Activated T-helper 2 cell treated with anti-CD3 and anti-CD28 coated beads, Interferon-gamma antibody, Interleukin-2, Interleukin-4, amounts not matched to agents 10 μg/mL and 5 μg/mL and 100 μg/mL, durations not matched to agents 14 hours and 24 hours and 36 hours (primary cell): ENCODE data around the gene FGFR4. TPM values are rescaled to one million over a fixed set of nuclear protein-coding genes. Genes with fewer than 3 reads are reported as not detected.
"Not testable (repeated sequence)": the region's sequence is repeated elsewhere in the genome, so short reads cannot be mapped to it uniquely, and the experiment has no call there.

ENCODE experiments used
- DNase-seq: peaks from one replicate; pipeline ENCODE4 v3.0.0; 2021; ENCODE audit warnings: low spot score
- H3K27ac Mint-ChIP-seq: one replicate; pipeline ENCODE4 v1.8.0; 2021; ENCODE audit warnings: mixed read lengths
- H3K27me3 Mint-ChIP-seq: one replicate; pipeline ENCODE4 v1.8.0; 2021; ENCODE audit warnings: low read depth, mixed read lengths
- H3K36me3 Mint-ChIP-seq: one replicate; pipeline ENCODE4 v1.8.0; 2021; ENCODE audit warnings: low read depth, mixed read lengths
- H3K4me1 Mint-ChIP-seq: one replicate; pipeline ENCODE4 v1.8.0; 2021; ENCODE audit warnings: low read depth, mixed read lengths
- H3K4me3 Mint-ChIP-seq: one replicate; pipeline ENCODE4 v1.8.0; 2021; ENCODE audit warnings: low read depth, mild to moderate bottlenecking, moderate library complexity, mixed read lengths
- H3K9me3 Mint-ChIP-seq: one replicate; pipeline ENCODE4 v1.8.0; 2021; ENCODE audit warnings: mixed read lengths
- intact Hi-C: fragments of 100-400 bp; cut with micrococcal nuclease; formaldehyde crosslinking; loops from one replicate; pipeline ENCODE4 v1.15.1; 2023
- total RNA-seq: library from RNA; stranded (reverse); gene quantifications from 2 replicates; pipeline ENCODE4 v1.2.3, GENCODE V29; 2022

The FGFR4 gene
- total RNA-seq, result 1.1 and 1.2 TPM in 2 replicates

DNA sequence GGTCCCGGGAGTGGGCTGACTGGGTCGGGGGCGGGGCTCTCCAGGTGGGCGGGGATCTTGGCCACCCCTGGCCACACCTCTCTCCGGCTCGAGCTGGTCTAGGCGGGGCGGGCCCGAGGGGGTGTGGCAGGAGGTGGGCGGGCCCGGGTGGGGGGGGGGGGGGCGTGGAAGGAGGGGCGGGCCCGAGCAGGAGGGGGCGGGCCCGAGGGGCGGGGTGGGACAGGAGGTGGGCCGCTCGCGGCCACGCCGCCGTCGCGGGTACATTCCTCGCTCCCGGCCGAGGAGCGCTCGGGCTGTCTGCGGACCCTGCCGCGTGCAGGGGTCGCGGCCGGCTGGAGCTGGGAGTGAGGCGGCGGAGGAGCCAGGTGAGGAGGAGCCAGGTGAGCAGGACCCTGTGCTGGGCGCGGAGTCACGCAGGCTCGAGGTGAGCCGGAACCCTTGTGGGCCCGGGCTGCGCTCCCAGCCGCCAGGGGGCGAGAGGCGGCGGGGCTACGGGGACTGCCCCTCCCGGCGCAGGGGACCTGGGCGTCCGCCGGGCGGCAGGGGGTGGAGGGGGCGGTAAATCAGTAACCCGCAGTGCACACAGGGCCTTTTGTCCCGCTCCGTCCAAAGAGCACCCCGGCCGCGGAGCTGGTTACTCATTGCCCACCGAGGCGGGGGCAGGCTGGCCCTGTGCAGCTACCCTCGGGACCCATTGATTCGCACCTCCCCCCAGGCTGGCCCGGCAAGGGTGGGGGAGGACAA lies at the start of gene FGFR4:
Gene FGFR4 (plus strand): TSS at position 262 of the 744 bp plus-strand sequence. CDS start 2,688 bp downstream, outside the sequence.
- Mint-ChIP-seq H3K4me1 (peaks cover 5% of the 10 kb centered on the region), H3K9me3 (no peaks in the 10 kb centered on the region), H3K27me3 (peaks cover 29% of the 10 kb centered on the region), H3K27ac (no peak within 1 kb of the TSS), H3K4me3 (peak within 1 kb of the TSS; percentile 68), H3K36me3 (no peaks in the 10 kb centered on the region)
- intact Hi-C loops, result loop anchor here (1.0 kb wide), 1 partner anchor 46 kb away; the partner anchor contains the start of gene NSD1
- DNase-seq, result peak; percentile 54

DNA sequence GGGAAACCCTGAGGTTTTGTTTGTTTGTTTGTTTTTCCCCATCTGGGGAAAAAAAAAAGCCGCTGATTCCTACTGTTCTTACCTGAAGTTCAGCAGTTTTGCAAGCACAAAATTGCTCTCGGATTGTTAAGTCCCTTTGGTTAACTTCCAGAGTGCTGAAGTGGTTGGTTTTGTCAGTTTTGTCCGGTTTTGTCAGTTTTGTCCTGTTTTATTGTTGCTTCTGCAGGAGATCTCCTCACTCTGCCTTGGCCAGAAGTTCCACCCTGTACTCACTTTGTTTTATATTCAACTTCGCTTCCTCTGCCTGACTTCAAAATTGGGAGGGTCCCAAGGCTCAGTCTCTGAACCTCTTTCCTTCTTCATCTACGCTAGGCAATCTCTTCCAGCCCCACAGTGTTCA lies 49.8 kb upstream of the FGFR4 start:
- no peak for DNase-seq
- Mint-ChIP-seq H3K4me1 (peaks cover 7% of the 10 kb centered on the region), H3K36me3 (peaks cover 20% of the 10 kb centered on the region), H3K9me3 (no peaks in the 10 kb centered on the region), H3K27ac (no peak overlapping the region), H3K4me3 (no peak overlapping the region), H3K27me3 (no peaks in the 10 kb centered on the region)
- intact Hi-C loops, result no loop called here

DNA sequence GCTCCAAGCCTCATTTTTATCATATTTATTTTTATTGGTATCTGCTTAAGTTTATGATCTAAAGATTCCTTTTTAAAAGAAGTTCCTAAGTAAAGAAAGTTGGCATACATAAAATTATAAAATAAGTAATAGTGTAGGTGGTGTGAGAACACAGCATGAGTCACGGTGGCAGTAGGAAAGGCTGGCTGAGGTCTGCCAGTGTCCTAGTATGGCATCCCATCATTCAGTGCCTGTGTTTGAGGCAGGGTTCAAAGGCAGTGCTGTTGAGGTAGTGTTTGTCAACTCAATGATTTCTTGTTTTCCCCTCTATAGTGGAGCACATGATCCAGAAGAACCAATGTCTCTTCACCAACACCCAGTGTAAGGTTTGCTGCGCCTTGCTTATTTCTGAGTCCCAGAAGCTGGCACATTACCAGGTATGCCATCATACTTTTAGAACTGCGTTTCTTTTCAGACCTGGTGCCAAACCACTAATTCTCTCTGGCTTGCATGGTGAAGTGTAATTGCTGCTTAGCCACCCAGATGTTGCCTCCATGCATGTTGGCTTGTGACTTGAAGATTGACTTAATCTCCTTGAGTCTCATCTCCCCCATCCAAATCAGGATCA lies 45.8 kb upstream of the FGFR4 start:
- intact Hi-C loops, result no loop called here
- H3K27ac Mint-ChIP-seq, result no peak overlapping the region

DNA sequence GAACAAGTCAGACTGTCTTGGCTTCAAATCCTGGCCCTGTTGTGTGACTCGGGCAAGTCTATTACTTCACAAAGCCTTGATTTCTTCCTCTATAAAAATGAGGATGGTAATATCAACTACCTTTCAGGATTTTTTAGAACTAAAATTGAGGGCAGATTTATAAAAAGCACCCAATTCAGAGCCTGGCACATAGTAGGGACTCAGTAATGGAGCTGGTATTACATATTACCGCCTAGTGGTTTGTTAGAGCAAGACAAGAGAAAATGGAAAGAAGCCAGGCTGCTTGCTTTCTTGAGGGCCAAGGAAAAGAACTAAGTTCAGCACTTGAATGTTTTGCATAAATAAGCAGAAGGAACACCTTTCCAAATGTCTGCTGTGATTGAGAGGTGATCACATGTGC lies 44.8 kb upstream of the FGFR4 start:
- no peak overlapping the region for H3K27ac Mint-ChIP-seq
- H3K36me3 Mint-ChIP-seq, result peaks cover 35% of the 10 kb centered on the region
- H3K27me3 Mint-ChIP-seq, result no peaks in the 10 kb centered on the region
- intact Hi-C loops, result no loop called here
- no peaks in the 10 kb centered on the region for H3K4me1 Mint-ChIP-seq
- no peaks in the 10 kb centered on the region for H3K9me3 Mint-ChIP-seq
- H3K4me3 Mint-ChIP-seq, result no peak overlapping the region
- DNase-seq, result no peak

More for the DNA sequence above, 45.8 kb upstream of the FGFR4 start:
- no peak for DNase-seq
- Mint-ChIP-seq H3K4me1 (peaks cover 5% of the 10 kb centered on the region), H3K4me3 (no peak overlapping the region), H3K9me3 (no peaks in the 10 kb centered on the region), H3K36me3 (peaks cover 36% of the 10 kb centered on the region), H3K27me3 (no peaks in the 10 kb centered on the region)

DNA sequence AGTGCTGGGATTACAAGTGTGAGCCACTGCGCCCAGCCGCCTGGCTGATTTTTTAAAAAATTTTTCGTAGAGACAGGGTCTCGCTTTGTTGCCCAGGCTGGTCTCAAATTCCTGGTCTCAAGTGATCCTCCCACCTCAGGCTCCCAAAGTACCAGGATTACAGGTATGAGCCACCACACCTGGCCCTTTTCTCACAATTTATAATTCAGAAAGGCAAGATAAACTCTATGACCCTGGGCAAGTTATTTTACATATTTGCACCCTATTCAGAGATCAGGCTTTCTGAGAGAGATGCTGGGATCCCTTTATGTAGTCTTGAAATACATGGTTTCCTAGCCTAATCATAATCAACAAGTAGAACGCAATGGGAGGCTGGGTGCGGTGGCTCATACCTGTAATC lies 43.6 kb upstream of the FGFR4 start:
- no peak for DNase-seq
- intact Hi-C loops, result no loop called here

DNA sequence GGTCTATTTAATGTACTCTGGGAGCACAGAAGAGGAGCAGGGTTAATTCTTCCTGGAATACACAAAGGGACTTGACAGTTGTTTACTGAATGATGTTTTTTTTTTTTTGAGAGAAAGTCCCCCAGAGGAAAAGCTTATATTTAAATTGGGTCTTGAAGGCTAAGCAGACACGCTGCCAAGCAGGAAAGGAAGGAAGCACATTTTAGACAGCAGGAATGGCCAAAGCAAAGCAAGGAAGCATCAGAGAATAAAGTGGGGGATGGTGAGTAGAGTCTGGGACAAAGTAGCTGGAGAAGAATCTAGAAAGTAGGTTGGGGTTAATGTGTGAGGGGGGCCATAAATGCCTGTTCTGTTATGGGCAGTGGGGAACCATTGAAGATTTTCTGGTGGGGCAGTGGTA lies 42.8 kb upstream of the FGFR4 start:
- H3K4me1 Mint-ChIP-seq, result no peaks in the 10 kb centered on the region
- peaks cover 44% of the 10 kb centered on the region for H3K36me3 Mint-ChIP-seq
- no peak overlapping the region for H3K27ac Mint-ChIP-seq
- H3K4me3 Mint-ChIP-seq, result no peak overlapping the region
- no peaks in the 10 kb centered on the region for H3K27me3 Mint-ChIP-seq
- intact Hi-C loops, result no loop called here
- DNase-seq, result no peak
- H3K9me3 Mint-ChIP-seq, result no peaks in the 10 kb centered on the region

More for the DNA sequence above, 43.6 kb upstream of the FGFR4 start:
- H3K27ac Mint-ChIP-seq, result no peak overlapping the region
- no peaks in the 10 kb centered on the region for H3K27me3 Mint-ChIP-seq
- peaks cover 41% of the 10 kb centered on the region for H3K36me3 Mint-ChIP-seq
- no peaks in the 10 kb centered on the region for H3K4me1 Mint-ChIP-seq
- H3K4me3 Mint-ChIP-seq, result no peak overlapping the region
- H3K9me3 Mint-ChIP-seq, result no peaks in the 10 kb centered on the region

DNA sequence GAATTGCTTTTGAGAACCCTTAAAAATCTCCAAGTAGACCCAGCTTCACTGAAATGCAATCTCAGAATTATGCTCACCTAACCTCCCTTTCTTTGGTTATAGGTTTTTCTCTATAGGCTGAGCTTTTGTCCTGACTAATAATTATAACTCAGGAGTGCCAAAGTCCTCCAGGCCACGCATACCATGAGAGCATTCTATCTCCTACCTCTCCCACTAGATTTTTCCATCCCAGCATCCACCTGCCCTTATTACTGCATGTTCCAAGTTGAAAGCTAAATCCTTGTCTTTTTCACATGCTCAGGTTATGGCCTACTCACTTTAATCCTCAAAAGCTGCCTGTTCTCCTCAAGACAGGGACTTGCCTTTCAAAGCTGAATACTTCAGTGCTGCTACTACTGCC lies 42.1 kb upstream of the FGFR4 start:
- H3K4me1 Mint-ChIP-seq, result no peaks in the 10 kb centered on the region
- no peak overlapping the region for H3K4me3 Mint-ChIP-seq
- H3K27me3 Mint-ChIP-seq, result no peaks in the 10 kb centered on the region
- no peaks in the 10 kb centered on the region for H3K9me3 Mint-ChIP-seq
- H3K36me3 Mint-ChIP-seq, result peaks cover 47% of the 10 kb centered on the region
- no peak for DNase-seq
- no peak overlapping the region for H3K27ac Mint-ChIP-seq
- intact Hi-C loops, result no loop called here

DNA sequence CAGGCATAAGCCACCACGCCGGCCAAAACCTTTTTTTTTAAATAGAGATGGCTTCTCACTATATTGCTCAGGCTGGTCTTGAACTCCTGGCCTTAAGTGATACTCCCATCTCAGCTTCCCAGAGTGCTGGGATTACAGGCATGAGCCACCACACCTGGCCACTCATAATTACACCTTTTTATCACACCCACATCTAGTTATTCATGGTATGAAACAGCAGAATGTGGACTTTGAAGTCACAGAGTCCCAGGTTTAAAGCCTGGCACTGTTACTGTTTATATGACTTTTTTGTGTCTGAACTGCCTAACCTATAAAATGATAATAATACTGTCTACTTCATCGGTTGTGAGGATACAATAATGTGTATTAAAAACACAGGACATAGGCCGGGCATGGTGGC lies 41.1 kb upstream of the FGFR4 start:
- Mint-ChIP-seq H3K36me3 (peaks cover 53% of the 10 kb centered on the region), H3K27ac (no peak overlapping the region), H3K9me3 (no peaks in the 10 kb centered on the region), H3K4me1 (no peaks in the 10 kb centered on the region), H3K27me3 (no peaks in the 10 kb centered on the region), H3K4me3 (no peak overlapping the region)
- intact Hi-C loops, result no loop called here
- DNase-seq, result no peak

DNA sequence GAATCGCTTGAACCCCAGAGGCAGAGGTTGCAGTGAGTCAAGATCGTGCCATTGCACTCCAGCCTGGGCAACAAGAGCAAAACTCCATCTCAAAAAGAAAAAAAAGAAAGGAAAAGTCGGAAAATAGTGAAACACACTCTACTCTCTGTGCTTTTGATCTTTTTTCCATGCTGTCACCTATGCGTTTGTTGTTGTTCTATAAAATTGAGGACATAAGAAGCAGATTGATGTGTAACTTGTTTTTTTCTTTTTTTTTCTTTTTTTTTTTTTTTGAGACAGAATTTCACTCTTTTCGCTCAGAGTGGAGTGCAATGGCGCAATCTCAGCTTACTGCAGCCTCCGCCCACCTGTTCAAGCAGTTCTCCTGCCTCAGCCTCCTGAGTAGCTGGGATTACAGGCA lies 38.2 kb upstream of the FGFR4 start:
- H3K4me3 Mint-ChIP-seq, H3K27ac Mint-ChIP-seq, H3K4me1 Mint-ChIP-seq, DNase-seq, intact Hi-C loops, H3K27me3 Mint-ChIP-seq, H3K9me3 Mint-ChIP-seq: not testable (repeated sequence)
- H3K36me3 Mint-ChIP-seq, result peaks cover 49% of the 10 kb centered on the region

DNA sequence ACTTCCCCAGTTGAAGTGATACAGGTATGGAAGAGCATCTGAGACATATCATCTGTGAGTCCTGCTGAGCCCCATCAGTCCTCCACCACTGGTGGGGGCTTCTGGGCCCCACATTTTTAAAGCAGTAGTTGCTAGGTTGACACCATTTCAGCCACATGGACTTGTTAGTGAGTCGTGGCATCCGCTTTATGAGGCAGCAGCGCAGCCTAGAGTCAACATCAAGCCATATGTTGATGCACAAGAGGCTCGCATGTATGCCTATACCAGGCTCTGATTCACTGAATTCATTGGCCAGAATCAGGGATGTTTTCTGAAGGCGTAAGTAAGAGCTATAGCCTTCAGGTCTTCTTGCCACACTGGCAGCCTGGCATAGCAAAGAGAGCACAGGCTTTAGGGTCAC lies 37.4 kb upstream of the FGFR4 start:
- no peaks in the 10 kb centered on the region for H3K4me1 Mint-ChIP-seq
- no peak overlapping the region for H3K27ac Mint-ChIP-seq
- H3K9me3 Mint-ChIP-seq, result no peaks in the 10 kb centered on the region
- DNase-seq, result no peak
- no peaks in the 10 kb centered on the region for H3K27me3 Mint-ChIP-seq
- intact Hi-C loops, result no loop called here
- H3K4me3 Mint-ChIP-seq, result no peak overlapping the region
- peaks cover 44% of the 10 kb centered on the region for H3K36me3 Mint-ChIP-seq

DNA sequence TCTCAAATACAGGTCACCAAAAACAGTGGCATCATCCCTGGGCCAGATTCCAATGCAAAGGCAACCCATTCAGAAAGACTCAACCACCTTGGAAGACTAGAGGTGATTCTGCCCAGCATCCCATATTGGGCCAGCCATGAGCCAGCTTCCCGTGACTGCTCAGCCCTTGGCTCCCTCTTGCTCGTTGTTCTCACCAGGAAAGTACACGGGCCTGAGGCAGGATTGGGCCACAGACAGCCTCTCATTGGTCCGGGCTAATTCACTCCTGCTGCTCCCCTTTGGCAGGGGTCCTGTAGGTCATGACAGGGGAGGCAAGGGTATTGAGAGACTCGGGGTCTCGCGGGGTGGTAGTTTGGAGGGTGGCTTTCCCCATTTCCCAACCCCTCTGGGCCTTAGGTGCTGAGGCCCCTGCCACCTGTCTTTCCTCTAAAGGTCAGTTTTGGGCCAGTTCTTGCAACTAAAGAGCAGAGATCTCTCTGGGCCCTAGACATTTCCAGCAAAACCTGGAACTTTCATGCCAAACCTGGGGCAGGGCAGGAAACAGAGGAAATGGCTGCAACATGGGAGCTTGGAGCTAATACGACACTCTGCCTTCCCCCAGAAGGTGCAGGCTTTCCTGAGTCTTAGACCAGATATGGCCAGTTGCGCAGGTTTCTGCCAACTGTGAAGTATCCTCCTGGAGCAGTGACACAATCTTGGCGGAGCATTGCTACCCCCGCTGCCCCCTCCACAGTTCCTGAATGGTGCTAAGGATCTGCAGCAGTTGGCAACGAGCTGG lies 22.0 kb upstream of the FGFR4 start:
- Mint-ChIP-seq H3K27ac (no peak overlapping the region), H3K4me3 (no peak overlapping the region), H3K27me3 (no peaks in the 10 kb centered on the region), H3K9me3 (no peaks in the 10 kb centered on the region), H3K4me1 (no peaks in the 10 kb centered on the region), H3K36me3 (peaks cover 21% of the 10 kb centered on the region)
- intact Hi-C loops, result no loop called here
- DNase-seq, result no peak

DNA sequence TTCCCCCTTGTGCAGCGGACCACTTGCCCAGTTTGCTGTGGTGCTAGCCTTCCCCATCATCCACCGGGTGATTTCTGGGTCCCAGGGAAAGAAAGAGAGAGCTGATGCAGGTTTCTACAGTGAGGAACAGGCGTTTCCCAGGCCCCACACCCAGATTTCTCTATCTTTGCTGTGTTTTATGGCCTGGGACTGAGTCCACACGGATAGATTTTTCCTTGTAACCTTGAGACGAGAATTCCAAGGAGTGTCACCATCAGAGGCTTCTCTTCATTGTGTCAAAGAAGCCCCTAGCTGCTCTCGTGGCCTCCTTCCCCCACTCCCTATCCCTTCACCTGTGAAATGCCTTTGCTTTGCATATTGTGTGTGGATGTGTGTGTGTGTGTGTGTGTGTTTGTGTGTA lies 21.2 kb upstream of the FGFR4 start:
- no peak for DNase-seq
- Mint-ChIP-seq H3K4me3 (no peak overlapping the region), H3K36me3 (peaks cover 18% of the 10 kb centered on the region), H3K27ac (no peak overlapping the region), H3K9me3 (no peaks in the 10 kb centered on the region), H3K4me1 (no peaks in the 10 kb centered on the region), H3K27me3 (no peaks in the 10 kb centered on the region)
- intact Hi-C loops, result no loop called here

DNA sequence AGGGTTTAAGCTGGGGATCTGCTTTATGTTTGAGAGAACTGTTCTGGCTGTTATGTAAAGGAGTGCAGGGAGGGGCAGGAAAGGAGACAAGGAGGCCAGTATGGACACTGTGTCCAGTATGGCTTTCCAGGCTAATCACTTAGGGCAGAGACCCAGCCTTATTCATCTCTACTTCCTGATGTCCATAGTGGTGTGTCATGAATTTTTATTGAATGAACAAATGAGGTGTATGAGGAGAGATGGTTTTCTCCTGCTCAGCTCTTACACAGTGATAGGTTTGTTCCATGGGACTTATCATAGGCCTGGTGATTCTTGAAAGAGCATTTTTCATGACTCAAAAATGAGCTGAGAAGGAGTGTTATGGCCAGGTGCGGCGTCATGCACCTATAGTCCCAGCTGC lies 20.5 kb upstream of the FGFR4 start:
- no peak overlapping the region for H3K27ac Mint-ChIP-seq
- no peaks in the 10 kb centered on the region for H3K4me1 Mint-ChIP-seq
- intact Hi-C loops, result no loop called here
- H3K9me3 Mint-ChIP-seq, result no peaks in the 10 kb centered on the region
- H3K4me3 Mint-ChIP-seq, result no peak overlapping the region
- DNase-seq, result no peak
- H3K27me3 Mint-ChIP-seq, result no peaks in the 10 kb centered on the region
- H3K36me3 Mint-ChIP-seq, result peaks cover 18% of the 10 kb centered on the region
